Ovary (tissue), 3 donors: ENCODE results near the gene STX16.

Experiments used
- CTCF ChIP-seq, 3 donors: fragments of 450-650 bp in 2 of 3; fragments of 200-600 bp in 1 of 3; IDR thresholded peaks; one replicate each; pipeline versions ENCODE4 v1.5.1 to v1.8.0; 2016 to 2022; ENCODE audit warnings: antibody characterized with exemption in 3 of 3, mild to moderate bottlenecking in 1 of 3
- POLR2A ChIP-seq: fragments of 450-650 bp; IDR thresholded peaks from one replicate; pipeline ENCODE4 v1.6.1; 2017; ENCODE audit warnings: antibody characterized with exemption, mild to moderate bottlenecking, moderate library complexity
- donor health status: DM: no; HTN: no; CAD: no.

- TF ChIP-seq POLR2A (no peak), CTCF (IDR thresholded peaks at IDR 0.05) (no peak)
Measured at GRCh38 chr20:58627212-58628072, 23.6 kb upstream of the STX16 start.
